DOHH2 (cell line): ENCODE data around the gene EHBP1L1.

Source experiments
- H3F3A ChIP-seq: fragments of 200-600 bp; sonication (generic), shearing (Covaris generic); 2 replicates; pipeline ENCODE4 v1.6.0; 2016; ENCODE audit warnings: antibody characterized with exemption, mild to moderate bottlenecking; ENCODE audit not compliant: control insufficient read depth, insufficient read depth
- H3K27ac ChIP-seq: fragments of 200-600 bp; sonication (generic); 2 replicates; pipeline ENCODE4 v1.5.1; 2014; ENCODE audit warnings: low read depth, mild to moderate bottlenecking, low read length, moderate library complexity
- H3K27me3 ChIP-seq: fragments of 200-600 bp; sonication (generic); 2 replicates; pipeline ENCODE4 v1.6.1; 2014; ENCODE audit warnings: mild to moderate bottlenecking, low read length, mixed read lengths; ENCODE audit not compliant: control insufficient read depth
- H3K36me3 ChIP-seq: fragments of 200-600 bp; sonication (generic); 2 replicates; pipeline ENCODE4 v1.6.1; 2014; ENCODE audit warnings: mild to moderate bottlenecking, low read length, moderate library complexity, mixed read lengths; ENCODE audit not compliant: control insufficient read depth
- H3K4me1 ChIP-seq: fragments of 200-600 bp; sonication (generic); 2 replicates; pipeline ENCODE4 v1.6.1; 2014; ENCODE audit warnings: mild to moderate bottlenecking, low read length, mixed read lengths; ENCODE audit not compliant: control insufficient read depth
- H3K4me2 ChIP-seq: fragments of 200-600 bp; sonication (generic); 2 replicates; pipeline ENCODE4 v1.6.0; 2014; ENCODE audit warnings: mild to moderate bottlenecking, low read length, moderate library complexity
- H3K4me3 ChIP-seq: fragments of 200-600 bp; sonication (generic); 2 replicates; pipeline ENCODE4 v1.5.1; 2014; ENCODE audit warnings: mild to moderate bottlenecking, low read length, mixed read lengths
- H3K79me2 ChIP-seq: fragments of 200-600 bp; sonication (generic); 2 replicates; pipeline ENCODE4 v1.6.1; 2014; ENCODE audit warnings: mild to moderate bottlenecking, low read length, mixed read lengths; ENCODE audit not compliant: control insufficient read depth
- H3K9me2 ChIP-seq: fragments of 200-600 bp; sonication (generic); replicated peaks from 2 replicates; pipeline ENCODE4 v1.6.1; 2014; ENCODE audit warnings: mild to moderate bottlenecking, low read length, mixed read lengths; ENCODE audit not compliant: control insufficient read depth
- H3K9me3 ChIP-seq: fragments of 200-600 bp; sonication (generic); 2 replicates; pipeline ENCODE4 v1.6.1; 2014; ENCODE audit warnings: antibody characterized with exemption, low read length, mixed read lengths; ENCODE audit not compliant: control insufficient read depth, insufficient read depth
- H4K20me1 ChIP-seq: fragments of 200-600 bp; sonication (generic); 2 replicates; pipeline ENCODE4 v1.6.0; 2014; ENCODE audit warnings: low read depth, mild to moderate bottlenecking, antibody characterized with exemption, low read length, moderate library complexity; ENCODE audit not compliant: control insufficient read depth, insufficient read depth
- EZH2phosphoT487 ChIP-seq: fragments of 200-600 bp; sonication (generic); IDR thresholded peaks from 2 replicates; pipeline ENCODE4 v1.6.1; 2017; ENCODE audit warnings: borderline replicate concordance, mild to moderate bottlenecking, antibody characterized with exemption, low read length, moderate library complexity, mixed read lengths
- TF ChIP-seq, protein P1 (sequence below): fragments of 200-600 bp; sonication (generic); IDR thresholded peaks from one replicate; pipeline ENCODE4 v1.5.1; 2014; ENCODE audit warnings: antibody characterized with exemption, mild to moderate bottlenecking, low read depth, low read length; ENCODE audit not compliant: poor library complexity, severe bottlenecking

The EHBP1L1 gene

DNA sequence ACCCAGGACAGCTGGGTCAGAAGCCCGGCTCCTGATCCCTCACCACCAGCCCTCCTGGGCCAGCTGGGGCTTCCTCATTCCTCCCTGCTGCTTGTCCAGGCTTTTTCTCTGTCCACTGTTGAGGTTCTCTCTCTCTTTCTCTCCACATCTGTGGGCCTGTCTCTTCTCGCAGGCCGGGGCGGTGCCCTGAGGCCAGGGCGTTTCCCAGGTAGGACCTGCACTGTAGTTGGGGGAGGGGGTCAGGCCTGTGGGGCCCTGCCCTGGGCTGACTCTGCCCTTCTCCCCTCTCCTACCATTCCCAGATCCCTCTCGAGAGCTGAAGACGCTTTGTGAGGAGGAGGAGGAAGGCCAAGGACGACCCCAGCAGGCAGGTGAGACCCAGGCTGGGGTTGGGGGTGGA, 4.9 kb downstream of the EHBP1L1 start:
- H3K27ac ChIP-seq, result no peak overlapping the region
- H3K79me2 ChIP-seq, result peaks cover 10% of the 10 kb centered on the region
- peaks cover 18% of the 10 kb centered on the region for H3K4me1 ChIP-seq
- H3K36me3 ChIP-seq, result peaks cover 3% of the 10 kb centered on the region
- H3K27me3 ChIP-seq, result no peaks in the 10 kb centered on the region
- no peaks in the 10 kb centered on the region for H4K20me1 ChIP-seq
- no peaks in the 10 kb centered on the region for H3K9me3 ChIP-seq
- H3K9me2 ChIP-seq, result no peaks in the 10 kb centered on the region
- no peaks in the 10 kb centered on the region for H3F3A ChIP-seq
- no peak overlapping the region for H3K4me3 ChIP-seq
- no peak for TF ChIP-seq EZH2phosphoT487
- TF ChIP-seq, protein P1, sequence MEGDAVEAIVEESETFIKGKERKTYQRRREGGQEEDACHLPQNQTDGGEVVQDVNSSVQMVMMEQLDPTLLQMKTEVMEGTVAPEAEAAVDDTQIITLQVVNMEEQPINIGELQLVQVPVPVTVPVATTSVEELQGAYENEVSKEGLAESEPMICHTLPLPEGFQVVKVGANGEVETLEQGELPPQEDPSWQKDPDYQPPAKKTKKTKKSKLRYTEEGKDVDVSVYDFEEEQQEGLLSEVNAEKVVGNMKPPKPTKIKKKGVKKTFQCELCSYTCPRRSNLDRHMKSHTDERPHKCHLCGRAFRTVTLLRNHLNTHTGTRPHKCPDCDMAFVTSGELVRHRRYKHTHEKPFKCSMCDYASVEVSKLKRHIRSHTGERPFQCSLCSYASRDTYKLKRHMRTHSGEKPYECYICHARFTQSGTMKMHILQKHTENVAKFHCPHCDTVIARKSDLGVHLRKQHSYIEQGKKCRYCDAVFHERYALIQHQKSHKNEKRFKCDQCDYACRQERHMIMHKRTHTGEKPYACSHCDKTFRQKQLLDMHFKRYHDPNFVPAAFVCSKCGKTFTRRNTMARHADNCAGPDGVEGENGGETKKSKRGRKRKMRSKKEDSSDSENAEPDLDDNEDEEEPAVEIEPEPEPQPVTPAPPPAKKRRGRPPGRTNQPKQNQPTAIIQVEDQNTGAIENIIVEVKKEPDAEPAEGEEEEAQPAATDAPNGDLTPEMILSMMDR, result no peak
- H3K4me2 ChIP-seq, result no peak overlapping the region

DNA sequence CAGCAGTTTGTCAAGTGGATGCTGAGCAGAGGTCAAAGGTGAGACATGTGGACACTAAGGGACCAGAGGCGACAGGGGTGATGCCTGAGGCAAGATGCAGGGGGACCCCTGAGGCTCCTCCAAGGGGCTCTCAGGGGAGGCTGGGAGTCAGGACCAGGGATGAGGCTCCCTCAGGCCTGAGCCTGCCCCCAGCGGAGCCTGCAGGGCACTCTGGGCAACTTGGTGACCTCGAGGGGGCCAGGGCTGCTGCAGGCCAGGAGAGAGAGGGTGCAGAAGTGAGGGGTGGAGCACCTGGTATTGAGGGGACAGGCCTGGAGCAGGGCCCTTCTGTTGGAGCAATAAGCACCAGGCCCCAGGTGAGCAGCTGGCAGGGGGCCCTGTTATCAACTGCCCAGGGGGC, 6.1 kb downstream of the EHBP1L1 start:
- no peak overlapping the region for H3K4me3 ChIP-seq
- 0 out of 2 replicates have a peak, but pooled peaks cover 3% of the 10 kb centered on the region for H3F3A ChIP-seq
- peaks cover 9% of the 10 kb centered on the region for H3K4me1 ChIP-seq
- H3K27me3 ChIP-seq, result no peaks in the 10 kb centered on the region
- H3K9me3 ChIP-seq, result no peaks in the 10 kb centered on the region
- H4K20me1 ChIP-seq, result no peaks in the 10 kb centered on the region
- H3K27ac ChIP-seq, result no peak overlapping the region
- peaks cover 7% of the 10 kb centered on the region for H3K36me3 ChIP-seq
- TF ChIP-seq EZH2phosphoT487, result no peak
- TF ChIP-seq, protein P1, result no peak
- H3K9me2 ChIP-seq, result no peaks in the 10 kb centered on the region
- H3K4me2 ChIP-seq, result no peak overlapping the region
- peaks cover 1% of the 10 kb centered on the region; the same call in 1 of the 2 replicates for H3K79me2 ChIP-seq

DNA sequence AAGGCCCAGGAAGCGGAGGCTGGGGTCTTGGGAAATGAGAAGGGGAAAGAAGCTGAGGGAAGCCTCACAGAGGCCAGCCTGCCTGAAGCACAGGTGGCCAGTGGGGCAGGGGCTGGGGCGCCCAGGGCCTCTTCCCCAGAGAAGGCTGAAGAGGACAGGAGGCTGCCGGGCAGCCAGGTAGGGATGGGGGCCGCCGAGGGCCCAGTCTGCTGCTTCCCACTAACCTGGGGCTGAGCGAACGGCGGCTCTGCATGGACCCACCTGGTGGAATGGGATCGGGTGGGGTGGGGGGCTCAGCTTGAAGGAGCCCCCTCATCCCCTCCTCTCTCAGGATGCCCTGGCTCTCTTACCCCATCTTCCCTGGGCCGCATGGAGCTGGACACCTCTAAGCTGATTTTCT, 7.7 kb downstream of the EHBP1L1 start:
- no peak overlapping the region for H3K27ac ChIP-seq
- H3K9me2 ChIP-seq, result no peaks in the 10 kb centered on the region
- TF ChIP-seq, protein P1, result no peak
- no peak for TF ChIP-seq EZH2phosphoT487
- no peaks in the 10 kb centered on the region for H4K20me1 ChIP-seq
- H3K4me3 ChIP-seq, result no peak overlapping the region
- H3K4me2 ChIP-seq, result no peak overlapping the region
- H3F3A ChIP-seq, result 0 out of 2 replicates have a peak, but pooled peaks cover 3% of the 10 kb centered on the region
- H3K36me3 ChIP-seq, result peaks cover 7% of the 10 kb centered on the region
- no peaks in the 10 kb centered on the region for H3K9me3 ChIP-seq
- H3K27me3 ChIP-seq, result no peaks in the 10 kb centered on the region
- peaks cover 14% of the 10 kb centered on the region for H3K4me1 ChIP-seq
- H3K79me2 ChIP-seq, result no peaks in the 10 kb centered on the region
